Body of pancreas (tissue), 4 donors: Measurements from ENCODE around the gene TBC1D4.

ENCODE experiments used
- POLR2A ChIP-seq, 3 donors: fragments of 450-650 bp; IDR thresholded peaks; one replicate each; pipeline ENCODE4 v1.6.1; 2016; ENCODE audit warnings: antibody characterized with exemption in 3 of 3, mild to moderate bottlenecking in 2 of 3
- TF ChIP-seq, protein P1 (sequence below), 7 experiments: fragments of 450-650 bp in 4 of 7; fragments of 200-600 bp in 3 of 7; sonication (generic) in 3 of 7; IDR thresholded peaks; one replicate each; pipeline ENCODE4 v1.5.1; 2016 to 2019; ENCODE audit warnings: antibody characterized with exemption in 7 of 7

DNA sequence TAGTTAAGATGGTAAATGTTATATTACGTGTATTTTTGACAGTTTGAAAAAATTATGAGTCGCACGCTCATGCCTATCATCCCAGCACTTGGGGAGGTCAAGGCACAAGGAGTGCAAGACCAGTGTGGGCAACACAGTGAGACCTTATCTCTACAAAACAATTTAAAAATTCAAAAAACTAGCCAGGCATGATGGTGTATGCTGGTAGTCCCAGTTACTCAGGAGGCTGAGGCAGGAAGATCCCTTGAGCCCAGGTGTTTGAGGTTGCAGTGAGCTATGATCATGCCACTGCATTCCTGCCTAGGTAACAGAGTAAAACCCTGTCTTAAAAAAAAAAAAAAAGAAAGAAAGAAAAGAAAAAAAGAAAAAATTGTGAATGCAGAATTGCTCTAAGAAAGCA is 58.0 kb downstream of the TBC1D4 start:
- TF ChIP-seq, protein P1, sequence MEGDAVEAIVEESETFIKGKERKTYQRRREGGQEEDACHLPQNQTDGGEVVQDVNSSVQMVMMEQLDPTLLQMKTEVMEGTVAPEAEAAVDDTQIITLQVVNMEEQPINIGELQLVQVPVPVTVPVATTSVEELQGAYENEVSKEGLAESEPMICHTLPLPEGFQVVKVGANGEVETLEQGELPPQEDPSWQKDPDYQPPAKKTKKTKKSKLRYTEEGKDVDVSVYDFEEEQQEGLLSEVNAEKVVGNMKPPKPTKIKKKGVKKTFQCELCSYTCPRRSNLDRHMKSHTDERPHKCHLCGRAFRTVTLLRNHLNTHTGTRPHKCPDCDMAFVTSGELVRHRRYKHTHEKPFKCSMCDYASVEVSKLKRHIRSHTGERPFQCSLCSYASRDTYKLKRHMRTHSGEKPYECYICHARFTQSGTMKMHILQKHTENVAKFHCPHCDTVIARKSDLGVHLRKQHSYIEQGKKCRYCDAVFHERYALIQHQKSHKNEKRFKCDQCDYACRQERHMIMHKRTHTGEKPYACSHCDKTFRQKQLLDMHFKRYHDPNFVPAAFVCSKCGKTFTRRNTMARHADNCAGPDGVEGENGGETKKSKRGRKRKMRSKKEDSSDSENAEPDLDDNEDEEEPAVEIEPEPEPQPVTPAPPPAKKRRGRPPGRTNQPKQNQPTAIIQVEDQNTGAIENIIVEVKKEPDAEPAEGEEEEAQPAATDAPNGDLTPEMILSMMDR (IDR thresholded peaks at IDR 0.05), result no peak
- TF ChIP-seq POLR2A (IDR thresholded peaks at IDR 0.05), result no peak
